Neural progenitor cell (in vitro differentiated cells): Measurements from ENCODE around the gene ERCC1.

Experiments used
- CTCF ChIP-seq: fragments of 200-600 bp; sonication (generic); IDR thresholded peaks from 2 replicates; pipeline ENCODE4 v1.5.1; 2017; ENCODE audit warnings: antibody characterized with exemption, mild to moderate bottlenecking
- EZH2 ChIP-seq: fragments of 200-600 bp; sonication (generic); IDR thresholded peaks from 2 replicates; pipeline ENCODE4 v1.6.1; 2017; ENCODE audit warnings: antibody characterized with exemption, mild to moderate bottlenecking, moderate library complexity
- EZH2phosphoT487 ChIP-seq: fragments of 200-600 bp; sonication (generic); IDR thresholded peaks from 2 replicates; pipeline ENCODE4 v1.6.1; 2017; ENCODE audit warnings: antibody characterized with exemption

GRCh38 chr19:45456500-45456815 is 32.7 kb upstream of the ERCC1 start:
- TF ChIP-seq CTCF (no peak), EZH2 (no peak), EZH2phosphoT487 (no peak)
